NCI-H2107 (cell line): ENCODE measurements around the gene TMC4.
"Not testable (repeated sequence)": the region's sequence is repeated elsewhere in the genome, so short reads cannot be mapped to it uniquely, and the experiment has no call there.

Experiments
- DNase-seq: peaks from one replicate; lab custom pipeline; 2025; lab: John Stamatoyannopoulos, UW

TMC4 gene, protein sequence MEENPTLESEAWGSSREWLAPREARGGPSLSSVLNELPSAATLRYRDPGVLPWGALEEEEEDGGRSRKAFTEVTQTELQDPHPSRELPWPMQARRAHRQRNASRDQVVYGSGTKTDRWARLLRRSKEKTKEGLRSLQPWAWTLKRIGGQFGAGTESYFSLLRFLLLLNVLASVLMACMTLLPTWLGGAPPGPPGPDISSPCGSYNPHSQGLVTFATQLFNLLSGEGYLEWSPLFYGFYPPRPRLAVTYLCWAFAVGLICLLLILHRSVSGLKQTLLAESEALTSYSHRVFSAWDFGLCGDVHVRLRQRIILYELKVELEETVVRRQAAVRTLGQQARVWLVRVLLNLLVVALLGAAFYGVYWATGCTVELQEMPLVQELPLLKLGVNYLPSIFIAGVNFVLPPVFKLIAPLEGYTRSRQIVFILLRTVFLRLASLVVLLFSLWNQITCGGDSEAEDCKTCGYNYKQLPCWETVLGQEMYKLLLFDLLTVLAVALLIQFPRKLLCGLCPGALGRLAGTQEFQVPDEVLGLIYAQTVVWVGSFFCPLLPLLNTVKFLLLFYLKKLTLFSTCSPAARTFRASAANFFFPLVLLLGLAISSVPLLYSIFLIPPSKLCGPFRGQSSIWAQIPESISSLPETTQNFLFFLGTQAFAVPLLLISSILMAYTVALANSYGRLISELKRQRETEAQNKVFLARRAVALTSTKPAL

DNA sequence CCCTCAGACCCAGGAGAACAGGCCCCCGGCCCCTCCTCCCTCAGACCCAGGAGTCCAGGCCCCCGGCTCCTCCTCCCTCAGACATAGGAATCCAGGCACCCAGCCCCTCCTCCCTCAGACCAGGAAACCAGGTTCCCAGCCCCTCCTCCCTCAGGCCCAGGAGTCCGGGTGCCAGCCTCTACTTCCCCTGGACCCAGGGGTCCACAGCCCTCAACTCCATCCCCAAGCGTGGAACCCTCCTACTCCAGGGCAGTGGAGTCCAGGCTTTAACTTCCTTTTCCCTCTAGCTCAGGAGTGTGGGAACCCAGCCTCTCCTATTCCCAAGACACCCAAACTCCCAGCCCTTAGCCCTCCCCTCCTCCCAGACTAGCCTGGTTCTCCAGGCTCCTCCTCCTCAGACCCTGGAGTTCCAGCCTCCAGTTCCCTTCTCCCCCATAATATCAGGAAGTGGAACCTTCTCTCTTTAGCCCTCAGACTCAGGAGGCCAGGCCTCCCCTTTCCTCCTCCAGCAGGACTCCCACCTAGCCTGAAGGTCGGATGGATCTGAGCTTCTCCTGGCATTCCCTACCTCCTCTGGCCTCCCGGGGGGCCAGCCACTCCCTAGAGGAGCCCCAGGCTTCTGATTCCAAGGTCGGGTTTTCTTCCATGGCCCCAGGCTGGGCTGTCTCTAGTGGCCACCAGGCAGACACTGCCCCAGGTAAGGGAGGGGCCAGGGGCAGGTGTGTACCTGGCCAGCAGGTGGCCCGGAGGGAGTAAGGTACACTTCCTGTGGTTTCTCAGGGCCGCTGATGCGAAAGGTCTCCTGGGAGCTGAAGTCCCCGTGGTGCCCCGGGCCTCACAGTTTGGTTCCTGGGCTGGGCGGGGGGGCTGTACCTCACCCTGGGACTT, at the start of gene TMC4:
Gene TMC4, minus strand, starts transcription at position 690 of the 888 bp plus-strand sequence. Its CDS starts 43 bp downstream, at position 647.
- peak; percentile 77 for DNase-seq

DNA sequence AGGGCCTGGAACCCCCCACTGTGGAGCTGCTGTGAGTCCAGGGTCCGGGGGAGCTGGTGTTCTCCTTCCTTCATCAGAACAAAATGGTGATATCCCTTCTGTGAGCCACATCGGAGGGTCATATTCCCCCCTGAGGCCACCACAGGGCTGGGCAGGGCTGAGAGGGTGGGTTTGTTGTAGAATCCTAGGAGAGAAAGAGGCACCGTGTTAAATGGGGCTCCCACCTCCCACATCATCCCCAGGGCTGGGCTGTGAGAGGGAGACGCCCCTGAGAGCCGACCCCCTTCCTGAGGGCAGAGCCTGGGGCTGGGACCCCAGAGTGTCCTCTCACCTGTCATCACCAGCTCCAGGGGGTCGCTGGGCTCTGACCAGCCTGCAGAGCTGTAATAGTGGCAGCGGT, 49.0 kb upstream of the TMC4 start:
- not testable (repeated sequence) for DNase-seq

DNA sequence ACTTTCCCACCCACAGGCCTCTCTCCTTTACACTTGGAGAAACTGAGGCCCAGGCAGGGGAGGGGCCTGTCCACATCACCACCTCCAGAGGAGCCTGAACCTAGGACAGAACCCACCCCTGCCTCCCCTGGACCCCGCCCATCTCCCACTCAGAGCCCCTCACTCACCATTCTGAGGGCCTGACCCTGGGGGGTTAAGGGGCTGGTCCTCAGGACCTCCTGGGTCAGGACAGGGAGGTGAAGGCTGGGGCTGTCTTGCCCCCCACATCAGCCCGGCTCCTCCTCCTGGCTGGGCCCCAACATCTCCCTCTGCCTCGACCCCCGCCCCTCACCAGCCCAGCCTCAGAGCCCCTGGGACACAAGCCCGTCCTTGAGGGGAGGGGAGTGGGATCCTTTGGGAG, 46.7 kb upstream of the TMC4 start:
- not testable (repeated sequence) for DNase-seq

DNA sequence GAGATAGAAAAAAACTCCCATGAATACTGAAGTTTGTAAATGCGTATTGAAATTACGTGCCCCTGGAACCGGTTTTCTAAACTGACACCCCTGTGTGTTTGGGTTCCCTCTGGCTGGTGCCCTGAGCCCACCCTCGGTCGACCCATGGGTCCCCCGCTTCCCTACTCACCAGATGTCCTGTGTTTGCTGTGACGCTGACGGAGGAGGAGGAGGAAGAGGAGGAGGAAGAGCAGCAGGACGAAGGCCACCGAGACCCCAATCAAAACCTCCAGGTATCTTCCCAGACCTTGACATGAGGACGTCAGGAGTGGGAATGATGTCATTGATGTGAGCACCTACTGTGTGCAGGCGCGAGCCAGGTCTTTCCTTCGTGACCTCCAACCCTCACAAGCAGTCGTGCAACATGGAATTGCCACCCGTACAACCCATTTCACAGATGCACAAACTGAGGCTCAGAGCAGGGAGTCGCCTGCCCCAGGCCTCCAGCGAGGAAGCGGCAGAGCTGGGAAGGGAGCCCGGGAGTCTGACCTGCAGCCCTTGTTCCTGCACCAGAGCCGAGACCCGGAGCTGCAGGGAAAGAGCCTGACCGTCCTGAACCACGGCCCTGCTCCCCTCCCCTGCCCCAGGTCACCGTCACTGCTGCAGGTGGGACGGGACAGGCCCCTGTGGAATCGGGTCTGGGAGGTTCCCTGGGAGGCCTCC, 46.2 kb upstream of the TMC4 start:
- no peak for DNase-seq

DNA sequence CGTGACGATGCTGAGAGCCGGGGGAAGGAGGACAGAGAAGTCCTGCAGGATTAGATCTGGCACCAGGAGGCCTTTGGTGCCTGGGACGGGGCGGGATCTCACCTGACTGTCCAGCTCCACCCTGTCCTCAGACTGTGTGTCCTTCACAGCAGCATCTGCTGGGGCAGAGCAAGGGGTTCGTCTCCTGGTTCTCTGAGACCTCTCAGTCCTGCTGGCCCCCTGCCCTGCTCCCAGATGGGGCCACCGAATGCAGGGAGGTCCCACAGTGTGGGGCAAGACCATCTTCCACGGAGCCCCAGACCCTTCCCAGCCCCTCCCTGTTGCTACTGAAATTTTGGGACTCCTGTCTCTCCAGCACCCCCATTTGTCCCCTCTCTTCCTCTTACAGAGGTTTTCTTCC, 45.3 kb upstream of the TMC4 start:
- DNase-seq: no peak

DNA sequence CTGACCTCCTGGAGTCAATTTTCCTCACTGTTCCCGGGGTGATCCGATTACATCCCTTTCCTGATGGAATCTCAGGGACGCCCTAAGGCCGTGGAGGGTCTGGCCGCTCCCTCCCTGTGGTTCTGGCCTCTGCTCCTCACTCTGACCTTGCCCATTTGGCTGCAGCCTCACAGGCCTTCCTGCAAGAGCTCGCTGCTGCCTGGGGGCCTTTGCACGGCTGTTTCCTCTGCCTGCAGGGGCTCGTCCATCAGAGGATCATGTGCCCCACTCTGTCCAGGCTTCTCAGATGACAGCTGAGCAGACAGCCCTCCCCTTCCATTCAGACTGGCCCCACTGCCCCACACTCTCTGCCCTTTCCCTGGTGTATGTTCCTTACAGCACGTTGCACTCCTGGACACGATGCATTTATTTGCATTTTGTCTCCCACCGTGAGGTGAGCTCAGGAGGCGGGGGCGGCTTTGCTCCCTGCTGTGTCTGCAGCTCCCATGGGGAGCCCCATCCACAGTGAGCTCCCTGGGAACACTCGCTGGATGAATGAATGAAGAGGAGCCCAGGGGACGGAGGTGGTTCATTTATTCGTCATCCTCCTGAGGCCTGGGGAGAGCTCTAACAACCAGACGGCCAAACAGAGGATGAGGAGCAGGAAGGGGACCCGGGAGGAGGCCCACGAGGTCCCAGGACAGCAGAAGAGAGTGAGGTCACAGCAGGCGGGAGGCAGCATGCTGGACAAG, 44.7 kb upstream of the TMC4 start:
- not testable (repeated sequence) for DNase-seq

DNA sequence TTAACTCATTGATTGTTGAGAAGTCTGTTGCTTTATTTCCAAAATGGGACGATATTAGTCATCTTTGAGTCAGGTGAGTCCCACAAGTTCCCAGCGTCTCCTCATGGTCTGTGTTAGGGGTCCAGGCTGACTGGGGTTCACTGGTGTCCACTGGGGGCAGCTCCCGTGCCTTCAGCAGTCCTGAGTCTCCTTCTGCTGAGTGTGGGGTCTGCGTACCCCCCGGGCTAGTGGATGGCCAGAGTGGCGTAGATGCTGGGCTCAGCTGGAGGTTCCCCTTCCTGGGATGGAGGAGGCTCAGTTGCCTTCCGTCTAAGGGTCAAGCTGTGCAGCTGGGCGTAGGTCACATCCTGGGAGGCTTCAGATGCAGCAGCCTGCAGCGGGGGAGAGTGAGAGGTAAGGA, 43.9 kb upstream of the TMC4 start:
- no peak for DNase-seq

DNA sequence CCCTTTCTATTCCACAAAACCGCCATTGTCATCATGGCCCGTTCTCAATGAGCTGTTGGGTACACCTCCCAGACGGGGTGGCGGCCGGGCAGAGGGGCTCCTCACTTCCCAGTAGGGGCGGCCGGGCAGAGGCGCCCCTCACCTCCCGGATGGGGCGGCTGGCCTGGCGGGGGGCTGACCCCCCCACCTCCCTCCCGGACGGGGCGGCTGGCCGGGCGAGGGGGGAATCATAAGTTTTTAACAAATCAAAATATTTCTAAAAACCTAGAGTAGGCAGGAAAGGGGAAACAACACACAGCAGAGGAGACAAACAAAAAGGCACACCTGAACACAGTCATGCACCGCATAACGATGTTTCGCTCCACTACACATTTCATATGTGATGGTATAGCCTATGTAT, 41.8 kb upstream of the TMC4 start:
- not testable (repeated sequence) for DNase-seq

DNA sequence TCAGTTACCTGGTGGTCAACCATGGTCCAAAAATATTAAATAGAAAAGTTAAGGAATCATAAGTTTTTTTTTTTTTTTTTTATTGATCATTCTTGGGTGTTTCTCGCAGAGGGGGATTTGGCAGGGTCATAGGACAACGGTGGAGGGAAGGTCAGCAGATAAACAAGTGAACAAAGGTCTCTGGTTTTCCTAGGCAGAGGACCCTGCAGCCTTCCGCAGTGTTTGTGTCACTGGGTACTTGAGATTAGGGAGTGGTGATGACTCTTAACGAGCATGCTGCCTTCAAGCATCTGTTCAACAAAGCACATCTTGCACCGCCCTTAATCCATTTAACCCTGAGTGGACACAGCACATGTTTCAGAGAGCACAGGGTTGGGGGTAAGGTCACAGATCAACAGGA, 41.3 kb upstream of the TMC4 start:
- not testable (repeated sequence) for DNase-seq

DNA sequence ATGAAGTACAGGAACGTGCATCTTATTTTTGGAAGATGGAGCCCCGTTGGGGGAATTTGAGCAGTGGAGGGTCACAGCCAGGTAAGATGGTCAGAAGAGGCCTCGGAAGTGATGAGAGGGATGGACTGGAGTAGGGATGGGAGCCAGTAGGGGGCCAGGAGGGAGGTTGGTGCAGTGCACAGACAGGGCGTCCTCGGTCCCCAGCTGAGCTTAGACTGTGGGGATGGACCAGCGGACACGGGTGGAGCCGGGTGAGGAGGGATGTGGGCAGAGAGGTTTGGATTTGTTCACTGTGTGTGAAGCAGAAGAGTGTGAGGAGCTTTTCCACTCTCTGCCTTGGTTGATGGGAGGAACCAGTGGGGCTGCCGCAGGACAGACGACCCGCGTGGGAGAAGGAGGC, 38.3 kb upstream of the TMC4 start:
- no peak for DNase-seq

DNA sequence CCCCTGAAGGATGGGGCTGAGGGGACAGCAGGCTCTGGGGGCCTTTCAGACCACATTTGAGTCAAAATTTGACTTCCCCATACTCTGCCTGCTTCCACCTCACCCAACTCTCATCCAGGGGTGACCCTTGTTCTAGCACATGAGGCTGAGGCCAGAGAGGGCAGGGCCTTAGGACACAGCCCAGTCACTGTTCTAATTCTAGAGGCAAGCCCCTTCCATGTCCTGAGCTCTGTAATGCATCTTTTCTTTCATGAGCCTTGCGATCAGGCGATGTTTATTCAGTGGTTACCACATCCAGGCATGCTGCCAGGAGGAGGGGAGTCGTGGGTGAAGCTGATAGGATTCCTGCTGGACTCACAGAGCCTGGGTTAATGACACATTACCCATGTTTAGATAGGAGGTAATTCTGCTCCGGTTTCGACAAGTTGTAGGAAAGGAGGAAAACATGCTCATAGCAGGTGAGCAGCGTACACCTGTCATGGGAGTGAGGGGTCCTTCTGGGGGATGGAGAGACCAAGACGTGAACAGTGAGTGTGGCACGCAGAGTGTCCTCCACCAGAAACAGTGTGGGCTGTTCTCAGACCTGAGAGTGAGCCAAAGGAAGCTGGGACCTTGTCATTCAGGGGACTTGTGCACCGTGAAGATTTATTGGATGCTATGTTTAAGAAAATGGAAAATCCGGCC, 37.0 kb upstream of the TMC4 start:
- DNase-seq: peak; percentile 89

DNA sequence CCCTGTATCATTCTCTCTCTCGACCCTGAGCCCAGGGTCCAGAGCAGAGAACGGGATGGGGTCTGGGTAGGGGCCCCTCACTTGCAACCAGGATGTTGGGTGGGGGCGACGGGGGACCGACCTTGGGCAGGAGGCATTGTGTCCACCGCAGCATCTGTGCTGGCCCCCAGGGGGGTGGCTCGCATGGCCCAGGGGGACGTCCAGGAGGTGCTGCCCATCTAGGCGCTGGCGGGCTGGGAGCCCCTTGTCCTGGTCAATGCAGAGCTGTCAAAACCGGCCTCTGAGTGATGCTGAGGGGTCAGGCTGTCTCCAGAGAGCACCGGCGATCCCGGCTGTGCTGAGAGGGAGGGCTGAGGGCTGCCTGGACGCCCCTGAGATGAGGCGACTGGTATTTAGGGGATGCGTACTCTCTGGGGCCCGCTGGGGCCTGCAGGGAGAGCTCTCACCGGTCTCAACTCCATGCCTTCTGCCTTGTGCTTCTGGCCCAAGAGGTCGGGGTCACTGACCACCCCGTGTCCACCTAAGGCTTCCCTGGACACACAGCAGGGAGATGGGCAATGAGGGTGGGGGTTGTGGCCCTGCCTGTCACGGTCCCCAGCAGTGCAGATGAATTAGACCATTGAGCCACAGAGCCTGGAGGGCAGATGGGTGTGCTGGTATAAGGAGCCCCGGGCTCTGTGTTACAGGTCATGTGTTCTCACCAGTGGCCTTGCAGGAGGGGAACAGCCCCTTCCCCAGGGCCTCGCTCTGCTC, 36.3 kb upstream of the TMC4 start:
- DNase-seq: no peak

DNA sequence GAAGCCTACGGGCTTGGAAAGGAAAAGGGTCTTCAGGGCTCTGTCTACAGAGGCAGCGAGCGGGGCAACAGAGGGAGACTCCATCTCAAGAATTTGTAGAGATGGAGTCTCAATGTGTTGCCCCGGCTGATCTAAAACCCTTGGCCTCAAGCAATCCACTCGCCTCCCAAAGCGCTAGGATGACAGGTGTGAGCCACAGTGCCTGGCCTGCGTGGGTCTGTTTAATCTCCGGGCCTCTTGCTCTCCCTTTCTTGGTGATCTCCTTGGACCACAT, 35.8 kb upstream of the TMC4 start:
- no peak for DNase-seq

DNA sequence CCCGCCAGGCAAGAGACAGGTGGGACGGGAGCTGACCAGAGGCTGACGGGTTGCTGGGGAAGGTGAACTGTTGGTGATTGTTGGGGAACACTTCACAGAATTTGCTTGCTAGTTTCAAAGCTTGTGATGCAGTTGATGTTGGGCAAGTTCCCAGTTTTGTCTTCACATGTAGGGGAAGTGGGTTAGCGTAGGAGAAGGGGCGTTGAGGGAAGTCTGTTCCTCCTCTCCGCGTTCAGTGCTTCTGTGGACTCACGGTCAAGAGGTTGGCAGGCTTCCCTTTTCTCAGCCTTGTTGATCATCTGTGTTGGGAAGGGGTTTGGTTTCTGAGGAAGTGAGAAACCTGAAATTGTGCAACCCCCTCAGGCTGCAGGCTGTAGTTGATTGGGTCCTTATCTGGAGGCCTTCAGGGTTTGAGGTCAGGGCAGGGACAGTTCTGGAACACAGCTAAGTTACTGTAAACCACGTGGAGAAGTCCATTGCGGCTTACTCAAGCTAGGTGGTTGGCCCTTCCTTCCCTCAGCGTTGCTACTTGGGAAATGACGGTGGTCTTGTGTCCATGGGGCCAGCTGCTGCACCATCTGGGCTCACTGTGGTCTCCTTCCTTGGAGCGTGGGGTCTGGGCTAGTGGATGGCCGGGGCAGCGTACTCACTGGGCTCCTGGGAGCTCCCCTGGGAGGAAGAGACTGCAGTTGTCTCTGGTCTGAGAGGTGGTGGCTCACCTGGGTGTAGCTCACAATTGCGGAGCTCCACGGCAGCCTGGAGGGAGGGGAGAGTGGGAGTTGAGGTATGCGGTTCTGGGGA, 35.2 kb upstream of the TMC4 start:
- no peak for DNase-seq

DNA sequence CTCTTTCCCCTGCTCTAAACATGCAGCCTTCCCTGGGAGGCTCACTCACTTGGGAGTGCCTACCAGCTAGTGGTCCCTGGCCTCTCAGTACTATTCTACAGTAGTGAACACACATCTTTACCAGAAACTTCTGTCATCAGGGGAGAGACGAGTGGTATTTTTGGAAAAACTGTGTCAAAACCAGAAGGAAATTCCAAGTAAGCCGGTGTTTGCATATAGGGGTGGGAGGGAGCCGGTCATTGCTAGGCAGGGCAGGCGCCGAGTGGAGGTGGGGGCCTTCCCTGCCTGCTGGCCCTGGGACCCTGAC, 34.7 kb upstream of the TMC4 start:
- DNase-seq: no peak

DNA sequence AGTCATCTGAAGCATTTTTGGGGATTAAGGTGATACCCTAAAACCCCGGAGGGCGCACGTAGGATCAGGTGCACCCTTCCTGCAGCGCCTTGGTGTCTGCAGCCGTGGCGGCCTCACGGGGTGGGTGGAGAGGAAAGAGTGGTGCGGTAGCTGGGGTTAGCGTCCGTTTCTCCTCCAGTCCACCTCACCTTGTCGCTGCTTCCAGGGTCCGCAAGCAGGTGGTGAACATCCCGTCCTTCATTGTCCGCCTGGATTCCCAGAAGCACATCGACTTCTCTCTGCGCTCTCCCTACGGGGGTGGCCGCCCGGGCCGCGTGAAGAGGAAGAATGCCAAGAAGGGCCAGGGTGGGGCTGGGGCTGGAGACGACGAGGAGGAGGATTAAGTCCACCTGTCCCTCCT, 34.2 kb upstream of the TMC4 start:
- not testable (repeated sequence) for DNase-seq

DNA sequence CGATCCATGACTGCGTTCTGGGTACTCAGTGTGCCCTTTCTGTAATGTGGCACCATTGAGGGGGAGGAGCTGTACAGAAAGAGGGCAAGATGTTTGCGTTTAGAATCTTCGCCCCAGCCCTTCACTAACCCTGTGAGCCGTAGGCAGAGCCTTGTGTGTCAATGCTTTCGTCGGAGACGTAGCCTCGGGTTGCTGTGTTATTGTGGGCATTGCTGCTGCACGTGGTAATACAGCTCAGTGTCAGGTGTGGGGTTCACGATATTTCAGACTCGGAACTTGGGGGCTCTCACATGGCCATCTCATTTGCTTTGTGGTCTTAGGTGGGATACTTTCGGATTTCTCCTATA, 33.8 kb upstream of the TMC4 start:
- DNase-seq: no peak

DNA sequence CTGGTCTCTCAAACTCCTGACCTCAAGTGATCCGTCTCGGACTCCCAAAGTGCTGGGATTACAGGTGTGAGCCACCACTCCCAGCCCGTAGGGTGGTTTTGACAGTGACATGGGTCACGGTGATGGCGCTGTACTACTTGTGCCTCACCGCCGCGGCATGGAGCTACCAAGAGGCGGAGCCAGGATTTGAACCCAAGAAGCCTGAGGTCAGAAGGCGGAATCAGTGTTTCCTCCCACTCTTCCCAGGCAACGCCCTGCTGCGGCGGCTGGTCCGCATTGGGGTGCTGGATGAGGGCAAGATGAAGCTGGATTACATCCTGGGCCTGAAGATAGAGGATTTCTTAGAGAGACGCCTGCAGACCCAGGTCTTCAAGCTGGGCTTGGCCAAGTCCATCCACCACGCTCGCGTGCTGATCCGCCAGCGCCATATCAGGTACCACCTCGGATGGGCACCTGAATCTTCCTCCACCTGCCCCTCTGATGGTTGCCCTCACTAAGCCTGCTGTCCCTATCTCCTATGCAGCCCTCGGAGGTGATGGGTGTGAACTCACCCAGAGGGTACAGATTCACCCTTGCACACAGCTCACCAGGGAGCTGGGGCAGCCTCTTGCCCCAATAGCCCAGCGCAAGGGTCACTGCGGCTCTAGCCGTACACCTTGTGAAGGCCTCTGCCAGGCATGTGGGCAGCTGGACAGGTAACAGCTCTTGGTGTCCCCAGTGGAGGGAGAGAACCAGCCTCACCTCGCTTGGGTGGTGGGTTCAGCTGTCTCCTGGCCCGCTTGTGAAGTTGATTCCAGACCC, 33.3 kb upstream of the TMC4 start:
- DNase-seq: no peak
